GM18868 (cell line): ENCODE results near the gene KXD1.
"Not testable (repeated sequence)": the region's sequence is repeated elsewhere in the genome, so short reads cannot be mapped to it uniquely, and the experiment has no call there.

ENCODE experiments used
- ATAC-seq: cut with Tn5 transposase; IDR thresholded peaks from one replicate; pipeline ENCODE4 v1.9.1; 2021; ENCODE audit warnings: mild to moderate bottlenecking, moderate library complexity; ENCODE audit not compliant: unreplicated experiment

The KXD1 gene

DNA sequence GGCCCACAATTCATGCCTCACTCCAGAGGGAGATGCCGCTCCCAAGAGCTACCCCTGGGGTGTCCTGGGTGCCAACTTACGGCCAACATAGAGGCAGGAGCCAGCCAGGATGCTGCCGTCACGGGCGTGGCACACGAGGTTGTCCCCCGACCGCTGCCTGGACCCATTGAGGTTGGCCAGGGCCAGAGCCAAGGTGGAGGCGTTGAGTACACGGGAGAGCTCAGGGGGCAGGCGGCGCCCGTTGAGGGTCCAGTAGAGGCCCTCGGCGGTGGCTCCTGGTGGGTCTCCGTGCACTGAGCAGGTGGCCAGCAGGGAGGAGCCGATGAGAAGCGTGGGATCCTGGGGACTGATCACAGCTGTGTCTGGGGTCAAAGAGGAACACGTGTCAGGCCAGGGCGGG, 41.8 kb downstream of the KXD1 start:
- no peak for ATAC-seq

DNA sequence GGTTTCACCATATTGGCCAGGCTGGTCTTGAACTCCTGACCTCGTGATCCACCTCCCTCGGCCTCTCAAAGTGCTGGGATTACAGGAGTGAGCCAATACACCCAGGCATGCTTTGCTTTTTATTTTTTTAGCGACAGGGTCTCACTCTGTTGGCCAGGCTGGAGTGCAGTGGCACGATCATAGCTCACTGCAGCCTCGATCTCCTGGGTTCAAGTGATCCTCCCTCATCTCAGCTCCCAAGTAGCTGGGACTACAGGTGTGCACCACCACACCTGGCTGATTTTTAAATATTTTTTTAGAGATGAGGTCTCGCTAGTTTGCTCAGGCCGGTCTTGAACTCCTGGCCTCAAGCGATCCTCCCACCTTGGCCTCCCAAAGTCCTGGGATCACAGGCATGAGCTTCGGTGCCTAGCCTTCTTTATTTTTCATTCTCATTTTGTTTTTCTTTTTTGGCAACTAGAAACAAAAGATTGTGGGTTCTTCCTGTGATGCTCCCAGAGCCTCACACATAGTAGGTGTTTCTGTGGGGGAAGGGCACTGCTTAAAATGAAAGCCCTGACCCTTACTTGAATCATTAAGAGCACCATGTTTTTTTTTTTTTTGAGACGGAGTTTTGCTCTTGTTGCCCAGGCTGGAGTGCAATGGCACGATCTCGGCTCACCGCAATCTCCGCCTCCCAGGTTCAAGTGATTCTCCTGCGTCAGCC, 43.2 kb downstream of the KXD1 start:
- ATAC-seq: not testable (repeated sequence)

DNA sequence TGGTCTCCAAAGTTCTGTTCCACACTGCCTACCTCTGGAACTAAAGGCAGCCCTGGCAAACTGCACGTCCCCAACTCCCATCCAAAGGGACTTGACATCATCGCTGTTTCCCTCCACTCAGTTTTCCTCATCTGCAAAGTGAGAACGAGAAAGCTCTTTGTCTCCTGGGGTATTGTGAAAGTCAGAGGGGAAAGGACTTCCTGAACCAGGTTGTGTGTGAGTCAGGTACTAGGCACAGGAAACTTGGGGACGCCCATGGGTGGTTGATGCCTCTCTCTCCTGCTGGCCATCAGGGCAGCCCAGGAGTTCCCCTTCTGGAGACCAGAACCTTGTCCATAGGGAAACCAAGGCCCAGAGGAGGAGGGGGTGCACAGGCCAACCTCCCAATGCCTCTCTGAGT, 44.2 kb downstream of the KXD1 start:
- no peak for ATAC-seq

DNA sequence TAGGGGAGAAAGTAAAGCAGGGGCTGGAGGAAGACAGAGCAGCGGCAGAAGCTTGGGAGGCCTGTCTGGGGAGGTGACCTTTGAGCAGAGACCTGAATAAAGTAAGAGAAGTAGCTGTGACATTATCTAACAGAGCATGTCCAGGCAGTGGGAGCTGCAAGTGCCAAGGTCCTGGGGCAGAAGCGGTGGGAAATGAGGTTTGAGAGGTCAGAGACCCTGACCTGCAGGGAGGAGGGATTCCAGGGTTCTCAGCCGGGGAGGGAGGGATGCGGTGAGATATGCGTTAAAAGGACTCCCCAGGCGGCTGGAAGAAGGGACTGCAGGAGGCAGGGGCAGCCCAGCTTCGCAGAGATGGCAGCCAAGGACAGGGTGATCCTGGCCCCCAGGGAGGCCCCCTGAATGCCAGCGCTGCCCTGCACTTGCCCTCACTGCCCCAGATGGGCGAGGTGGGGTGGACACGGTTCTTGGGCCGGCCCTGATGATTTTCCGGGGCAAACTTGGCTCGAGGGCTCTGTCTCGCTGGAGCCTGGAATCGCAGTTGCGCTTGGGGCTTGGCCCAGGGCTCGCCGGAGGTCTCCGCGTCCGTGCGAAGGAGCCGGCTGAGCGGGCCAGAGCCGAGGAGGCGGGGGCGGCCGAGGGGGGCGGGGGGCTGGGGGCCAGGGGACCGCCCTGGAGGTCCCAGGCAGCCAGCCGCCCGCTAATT, 45.7 kb downstream of the KXD1 start:
- no peak for ATAC-seq

DNA sequence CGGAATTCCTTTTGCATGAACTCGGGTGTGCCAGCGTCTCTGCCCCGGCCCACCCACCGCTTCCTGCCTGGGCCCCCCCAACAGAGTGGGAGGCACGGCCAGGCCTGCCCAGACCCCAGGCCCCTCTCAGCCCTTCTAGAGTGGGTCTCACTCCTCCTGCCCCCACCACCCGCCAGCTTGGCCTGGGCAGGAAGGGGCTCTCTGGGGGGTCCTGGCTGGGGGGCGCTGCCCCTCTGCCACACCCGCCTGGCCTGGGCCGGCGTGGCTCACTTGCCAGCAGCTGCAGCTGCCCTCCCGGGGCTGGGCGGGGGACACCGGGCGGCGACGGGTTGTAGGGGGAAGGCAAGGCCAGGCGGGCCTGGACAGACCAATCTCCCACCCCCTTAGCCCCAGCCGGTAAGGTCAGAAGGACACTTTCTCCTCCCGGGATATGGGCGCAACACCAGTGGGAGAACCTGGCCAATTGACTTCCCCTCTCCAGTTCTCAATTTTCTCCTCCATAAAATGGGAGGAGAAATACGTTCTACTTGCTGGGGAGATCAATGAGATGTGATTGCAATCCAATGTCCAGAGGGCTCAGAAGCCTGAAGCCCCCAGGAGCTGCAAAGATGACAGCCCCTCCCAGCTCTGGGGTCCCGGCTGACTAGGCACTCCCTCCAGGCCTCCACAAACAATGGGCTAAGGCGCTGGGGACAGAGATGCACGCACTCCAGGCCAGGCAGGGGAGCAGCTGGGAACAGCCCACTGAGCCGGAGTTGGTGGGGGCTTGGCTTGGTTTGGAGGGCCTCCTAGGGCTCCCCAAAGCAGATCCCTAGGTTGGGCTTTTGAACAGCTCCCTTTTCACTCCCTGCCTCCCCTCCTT, 46.5 kb downstream of the KXD1 start:
- ATAC-seq: no peak

DNA sequence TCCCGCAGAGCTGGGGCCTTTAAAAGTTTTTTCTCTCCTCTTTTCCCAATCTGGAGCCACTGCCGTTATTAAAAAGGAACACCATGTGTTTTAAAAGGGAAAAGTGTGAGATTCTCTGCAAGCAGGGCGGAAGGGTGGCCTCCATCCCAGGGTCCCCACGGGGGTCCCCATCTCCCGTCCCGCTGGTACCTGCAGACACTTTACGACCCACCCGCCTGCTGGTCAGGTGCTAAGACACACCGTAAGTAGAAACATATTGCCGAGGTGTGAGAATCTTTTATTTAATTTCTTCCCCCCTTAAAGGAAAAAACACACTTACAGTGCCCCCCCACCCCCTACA, 47.1 kb downstream of the KXD1 start:
- no peak for ATAC-seq

DNA sequence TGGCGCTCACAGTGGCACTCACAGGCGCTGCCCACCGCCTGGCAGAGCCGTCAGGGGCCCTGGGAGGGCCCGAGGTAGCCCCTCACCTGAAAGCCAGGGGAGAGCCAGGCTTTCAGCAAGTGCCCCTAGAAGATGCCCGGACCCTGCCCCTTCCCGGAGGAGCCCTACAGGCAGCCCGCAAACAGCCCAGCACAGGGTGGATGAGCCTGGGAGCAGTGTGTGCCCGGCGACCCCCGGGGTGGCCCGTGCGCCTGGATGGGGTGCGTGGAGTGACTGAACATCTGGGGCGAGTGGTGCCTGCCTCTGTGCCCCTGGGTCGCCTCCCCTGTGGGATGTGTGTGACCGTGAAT, 47.5 kb downstream of the KXD1 start:
- ATAC-seq: no peak

DNA sequence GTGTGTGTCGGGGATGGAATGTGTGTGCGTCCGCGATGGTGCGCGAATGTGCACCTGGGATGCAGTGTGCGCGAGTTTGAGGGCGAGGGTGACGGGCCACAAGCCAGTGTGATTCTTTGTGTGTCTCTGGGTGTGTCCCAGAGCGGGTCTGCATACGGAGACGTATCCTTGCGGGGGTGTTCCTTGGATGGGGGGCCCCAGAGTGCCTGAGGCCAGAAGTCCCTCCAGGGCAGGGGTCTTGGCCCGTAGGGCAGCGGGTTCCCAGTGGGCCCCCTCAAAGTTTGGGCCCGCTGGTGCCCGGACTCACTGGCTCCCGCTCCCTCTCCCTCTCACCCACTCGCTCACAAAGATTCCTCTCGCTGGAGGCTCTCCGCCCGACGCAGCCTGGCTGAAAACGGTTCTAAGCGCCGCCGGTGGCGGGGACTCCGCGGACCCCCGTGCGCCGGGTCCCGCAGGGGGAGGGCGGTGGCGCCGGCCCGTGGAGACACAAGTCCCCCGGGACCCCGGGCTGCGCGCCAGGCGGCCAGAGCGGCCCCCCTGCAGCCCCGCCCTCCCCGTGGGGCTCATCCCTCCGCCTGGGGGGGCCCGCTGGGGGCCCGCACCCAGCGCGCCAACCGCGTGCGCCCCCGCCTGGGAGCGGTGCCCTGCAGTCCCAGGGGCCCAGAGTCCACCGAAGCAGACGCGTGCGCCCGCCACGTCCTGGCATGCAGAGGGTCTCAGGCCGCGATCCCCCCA, 48.0 kb downstream of the KXD1 start:
- no peak for ATAC-seq

DNA sequence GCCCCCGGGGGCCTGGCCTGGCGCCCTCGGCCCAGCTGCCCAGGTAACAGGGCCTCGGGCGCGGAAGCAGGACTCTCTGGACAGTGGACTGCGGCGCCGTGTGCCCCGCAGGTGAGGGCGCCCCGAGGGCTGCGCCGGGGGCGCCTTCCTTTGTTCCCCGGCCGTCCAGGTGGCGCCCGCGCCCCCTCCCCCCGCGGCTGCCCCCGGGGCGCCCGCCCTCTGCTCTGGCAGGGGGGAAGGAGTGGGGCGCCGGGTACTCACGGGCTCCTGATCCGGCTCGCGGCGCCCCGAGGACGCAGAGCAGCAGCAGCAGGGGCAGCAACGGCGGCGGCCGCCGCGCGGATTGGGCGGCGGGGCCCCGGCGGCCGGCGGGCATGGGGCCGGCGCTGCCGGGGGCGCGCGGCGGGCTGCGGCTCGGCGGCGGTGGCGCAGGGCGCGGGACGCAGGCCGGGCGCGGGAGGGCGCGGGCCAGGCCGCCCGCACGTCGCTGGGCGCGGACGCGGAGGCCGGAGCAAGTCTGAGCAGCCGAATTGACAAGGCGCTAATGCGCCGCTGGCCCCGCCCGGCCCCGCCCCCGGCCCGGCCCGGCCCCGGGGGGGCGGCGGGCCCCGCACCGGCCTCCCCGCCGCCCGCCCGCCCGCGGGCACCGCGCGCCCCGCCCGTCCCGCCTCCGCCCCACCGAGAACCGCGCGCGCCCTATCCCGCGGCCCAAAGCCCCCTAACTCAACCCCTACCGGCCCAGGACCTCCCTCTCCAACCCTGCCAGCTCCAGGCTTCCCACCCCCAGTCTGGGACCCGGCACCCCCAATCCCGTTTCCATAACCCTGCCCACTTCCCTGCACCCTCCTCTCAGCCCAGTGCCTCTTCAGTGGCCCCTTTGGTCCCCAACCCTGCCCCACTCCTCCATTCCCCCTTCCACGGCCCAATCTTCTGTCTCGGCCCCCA, 48.9 kb downstream of the KXD1 start, which contains the start of gene CRLF1:
Gene CRLF1, minus strand, starts transcription at position 519 of the 945 bp plus-strand sequence. Its CDS starts 143 bp downstream, at position 376.
- ATAC-seq: no peak

DNA sequence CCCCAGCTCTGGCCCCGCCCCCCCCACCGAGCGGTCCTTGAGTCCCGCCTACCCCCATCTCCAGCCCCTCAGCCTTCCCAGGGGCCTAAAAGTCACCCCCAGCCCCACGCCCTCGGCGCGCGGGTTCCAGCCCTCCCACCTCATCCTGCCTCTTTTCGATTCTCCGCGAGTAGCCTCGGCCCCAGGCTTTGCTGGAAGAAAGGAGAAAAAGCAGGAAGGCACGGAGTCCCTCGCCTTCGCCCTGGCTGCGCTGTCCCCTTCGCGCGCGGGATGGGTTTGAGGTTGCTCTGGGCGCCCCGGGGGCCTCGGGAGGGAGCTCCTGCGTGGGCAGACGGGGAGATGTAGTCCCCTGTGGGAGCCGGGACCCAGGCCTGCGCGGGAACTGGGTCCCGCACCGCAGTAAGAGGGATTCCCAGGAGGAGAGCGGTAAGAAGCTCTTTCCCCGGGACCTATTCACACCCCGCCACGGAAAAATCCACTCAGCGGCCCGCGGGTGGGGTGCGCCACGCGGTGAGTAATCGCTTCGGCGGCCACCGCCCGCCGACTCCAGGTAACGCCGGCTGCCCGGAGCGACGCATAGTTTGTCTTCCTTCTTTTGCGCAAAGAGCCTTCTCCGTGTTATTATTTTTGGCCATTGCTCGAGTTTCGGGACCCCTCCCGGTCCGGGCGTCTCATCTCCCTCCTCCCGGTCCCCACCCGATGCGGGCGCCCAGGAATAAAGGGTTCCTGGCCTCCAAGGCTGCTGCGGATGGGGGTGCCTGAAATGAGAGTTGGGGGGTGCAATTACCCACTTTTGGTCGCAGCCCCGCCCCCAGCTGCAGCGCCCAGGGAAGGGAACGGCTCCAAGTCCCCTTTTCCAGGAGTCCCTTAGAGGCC, 49.8 kb downstream of the KXD1 start:
- ATAC-seq: no peak

DNA sequence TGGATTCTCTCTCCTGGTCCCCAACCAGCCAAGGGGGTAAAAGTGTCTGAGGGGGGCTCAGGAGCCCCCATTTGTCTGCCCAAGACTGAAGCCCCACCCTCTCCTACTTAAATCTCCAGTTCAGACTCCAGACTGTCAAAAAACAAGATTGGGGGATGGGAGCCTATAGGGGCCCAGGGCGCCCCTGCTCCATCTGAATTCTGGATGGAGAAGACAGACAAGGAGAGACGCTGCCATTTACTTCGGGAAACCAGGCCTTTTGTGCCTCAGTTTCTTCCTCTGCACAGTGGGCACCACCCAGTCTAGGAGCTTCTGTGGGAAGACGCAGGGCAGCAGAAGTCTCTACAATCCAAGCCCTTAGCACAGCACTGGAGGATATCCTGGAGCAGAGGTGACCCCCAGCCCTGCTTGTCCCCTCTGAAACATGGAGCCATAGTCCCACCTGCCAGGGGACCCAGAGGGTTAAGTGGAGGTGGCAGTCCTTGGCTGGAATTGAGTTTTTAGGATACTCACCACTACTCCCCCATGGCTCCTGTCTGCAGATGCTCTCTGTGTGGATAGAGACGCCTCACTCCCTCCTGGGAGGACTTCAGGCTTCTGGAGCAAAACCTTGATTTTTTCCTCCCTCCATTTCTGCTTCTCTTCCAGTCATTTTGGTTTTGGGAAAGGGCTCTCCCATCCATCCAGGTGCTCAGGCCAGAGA, 50.6 kb downstream of the KXD1 start:
- ATAC-seq: no peak

DNA sequence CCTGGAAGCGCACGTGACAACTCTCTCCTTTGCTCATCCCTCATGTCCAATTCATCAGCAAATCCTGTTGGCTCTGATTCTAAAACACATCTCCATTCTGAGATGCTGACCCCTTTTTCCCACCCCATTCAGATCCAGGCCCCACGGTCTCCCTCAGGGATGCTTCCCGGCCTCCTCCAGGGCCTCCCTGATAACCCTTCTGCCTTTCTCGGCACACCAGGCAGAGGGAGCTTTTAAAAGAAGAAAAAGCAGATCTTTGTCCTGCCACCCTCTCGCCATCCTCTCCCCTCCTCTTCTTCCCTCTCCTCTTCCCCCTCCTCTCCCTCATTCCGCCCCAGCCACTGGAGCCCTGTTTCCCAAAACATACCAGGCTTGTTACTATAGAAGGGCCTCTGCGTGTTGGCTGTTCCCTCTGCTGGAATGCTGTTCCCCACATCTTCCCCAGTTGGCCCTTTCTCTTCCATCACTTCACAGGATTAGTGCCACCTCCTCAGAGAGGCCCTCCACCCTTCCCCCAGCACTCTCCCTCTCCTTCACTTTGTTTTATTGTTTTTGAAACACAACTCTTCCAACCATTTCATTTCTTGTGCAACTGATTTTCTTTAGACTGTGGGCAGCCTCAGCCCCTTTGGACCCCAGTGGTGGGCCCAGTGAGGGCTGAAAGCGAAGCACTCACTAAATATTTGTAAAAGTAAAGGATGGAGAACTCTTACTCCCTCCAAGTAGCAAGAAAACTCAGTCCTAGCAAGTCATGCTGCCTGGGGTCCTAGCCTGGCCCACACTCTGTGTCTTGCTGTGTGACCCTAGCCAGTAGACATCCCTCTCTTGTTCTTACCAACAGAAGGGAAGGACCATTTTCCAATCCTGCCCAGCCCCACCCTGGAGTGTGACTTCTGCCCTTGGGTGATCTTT, 51.4 kb downstream of the KXD1 start:
- ATAC-seq: no peak

DNA sequence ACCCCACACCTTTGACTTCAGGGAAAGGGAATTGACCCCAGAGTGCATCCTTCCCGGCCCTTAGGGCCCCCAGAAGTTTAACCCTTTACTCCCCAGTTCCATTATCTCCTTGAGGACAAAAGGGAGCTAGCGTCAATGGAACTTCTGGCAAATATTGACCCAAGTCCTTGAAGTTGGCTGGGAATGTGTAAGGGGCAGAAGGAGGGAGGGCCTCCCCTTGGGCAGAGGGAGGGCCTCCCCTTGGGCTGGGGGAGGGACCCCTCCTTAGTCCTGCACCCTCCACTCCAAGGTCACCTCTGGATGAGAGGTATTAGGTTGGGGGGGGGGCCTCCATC, 52.0 kb downstream of the KXD1 start:
- ATAC-seq: no peak

DNA sequence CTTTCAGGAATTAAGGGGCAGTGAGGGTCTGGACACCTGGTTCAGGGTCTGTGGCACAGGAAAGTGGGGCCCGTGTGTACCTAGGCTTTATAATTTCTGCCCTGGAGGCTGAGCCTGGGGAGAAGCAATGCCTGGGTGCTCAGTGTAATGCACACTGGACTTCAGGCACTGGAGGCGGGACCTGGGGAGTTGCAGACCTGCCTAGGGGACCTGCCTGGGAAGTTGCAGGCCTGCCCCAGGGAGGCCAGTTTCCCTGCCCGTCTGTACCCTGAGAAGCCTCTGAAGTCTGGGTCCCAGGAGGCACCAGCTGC, 52.5 kb downstream of the KXD1 start:
- no peak for ATAC-seq

DNA sequence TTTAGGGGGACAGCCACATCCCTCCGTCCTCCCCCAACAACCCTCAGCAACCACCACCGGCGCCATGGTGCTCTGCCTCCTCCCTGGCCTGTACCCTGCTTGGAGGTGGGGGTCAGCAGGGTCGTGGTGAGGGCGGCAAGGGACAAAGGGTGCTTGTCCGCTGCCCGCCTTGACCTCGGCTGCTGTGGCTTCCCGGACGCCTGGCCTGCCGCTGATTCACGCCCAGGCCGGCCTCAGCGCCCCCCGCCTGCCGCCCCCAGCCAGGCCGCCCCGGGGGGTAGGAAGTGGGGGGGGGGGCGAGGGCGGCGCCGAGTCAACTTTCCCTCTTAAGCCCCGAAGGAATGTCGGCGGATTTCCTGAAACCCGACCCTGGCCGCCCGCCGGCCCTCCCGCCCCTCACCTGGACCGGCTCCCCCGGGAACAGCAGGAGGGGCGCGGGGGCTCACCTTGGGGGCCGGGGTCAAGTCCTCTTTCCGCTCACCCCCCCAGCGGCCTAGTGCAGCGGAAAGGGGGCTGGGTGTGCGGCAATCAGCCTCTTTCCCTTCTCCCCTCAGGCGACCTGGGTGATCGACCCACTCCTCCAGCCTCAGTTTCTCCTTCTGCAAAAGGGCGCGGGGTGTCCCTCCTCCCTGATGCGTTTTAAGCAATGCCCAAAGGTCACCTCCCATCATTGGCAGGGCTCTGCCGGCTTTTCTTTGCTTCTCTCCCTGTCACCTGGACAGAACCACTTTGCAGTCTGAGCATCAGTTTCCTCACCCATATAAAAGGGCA, 53.1 kb downstream of the KXD1 start:
- no peak for ATAC-seq

DNA sequence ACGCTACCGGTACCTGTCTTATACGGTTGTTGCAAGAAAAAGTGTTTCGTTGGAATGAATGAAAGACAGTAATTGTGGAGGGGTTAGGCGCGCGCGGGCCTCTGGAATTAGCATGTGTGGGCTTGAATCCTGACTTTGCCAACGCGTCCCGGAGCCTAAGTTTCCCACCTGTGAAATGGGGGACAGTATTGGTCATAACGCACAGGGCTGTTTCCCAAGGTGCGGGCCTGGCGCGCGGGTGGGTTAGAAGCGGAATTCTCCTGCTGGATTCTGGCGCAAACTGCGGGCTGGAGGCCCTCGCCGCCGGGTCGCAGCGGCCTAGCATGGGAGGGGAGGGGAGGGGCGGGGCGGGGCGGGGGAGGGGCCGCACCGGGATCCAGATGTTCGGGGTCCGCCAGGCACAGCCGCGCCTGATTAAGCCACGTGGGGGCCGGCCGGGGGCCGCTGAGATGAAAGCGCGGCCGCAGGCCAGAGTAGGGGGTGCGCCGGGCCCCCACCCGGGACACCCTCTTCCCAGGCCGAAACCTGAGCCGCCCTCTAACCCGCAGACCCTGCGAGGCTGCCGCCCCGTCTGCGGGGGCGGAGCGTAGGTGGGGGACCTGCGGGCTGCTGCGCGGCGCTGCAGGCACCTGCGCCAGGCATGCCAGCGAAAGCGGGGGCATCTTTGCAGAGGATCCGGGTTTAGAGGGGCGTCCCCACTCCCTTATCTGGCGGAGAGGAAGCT, 53.8 kb downstream of the KXD1 start:
- no peak for ATAC-seq
